LNCAP (cell line): ENCODE results near the gene ATP11B.

ENCODE experiments used
- TF ChIP-seq, protein P1 (sequence below): fragments of 450-650 bp; IDR thresholded peaks from 2 replicates; pipeline ENCODE4 v1.5.1; 2017; ENCODE audit warnings: mild to moderate bottlenecking

Gene ATP11B

DNA sequence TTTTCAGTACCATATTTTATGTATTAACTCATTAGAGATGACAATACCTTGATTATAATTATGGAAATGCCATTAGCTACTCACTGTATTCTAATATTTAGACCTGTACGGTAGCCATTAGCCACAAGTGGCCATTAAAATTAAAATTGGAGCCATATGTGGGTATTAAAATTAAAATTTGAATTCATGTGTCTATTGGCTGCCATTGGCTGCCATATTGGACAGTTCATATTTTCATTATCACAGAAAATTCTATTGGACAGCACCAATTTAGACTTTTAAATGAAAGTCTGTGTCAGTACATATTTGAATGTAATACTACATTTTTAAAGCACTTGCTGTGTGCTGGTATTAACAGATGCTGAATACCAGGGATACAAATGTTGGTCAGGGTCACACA, 3.0 kb downstream of the ATP11B start:
- TF ChIP-seq, protein P1, sequence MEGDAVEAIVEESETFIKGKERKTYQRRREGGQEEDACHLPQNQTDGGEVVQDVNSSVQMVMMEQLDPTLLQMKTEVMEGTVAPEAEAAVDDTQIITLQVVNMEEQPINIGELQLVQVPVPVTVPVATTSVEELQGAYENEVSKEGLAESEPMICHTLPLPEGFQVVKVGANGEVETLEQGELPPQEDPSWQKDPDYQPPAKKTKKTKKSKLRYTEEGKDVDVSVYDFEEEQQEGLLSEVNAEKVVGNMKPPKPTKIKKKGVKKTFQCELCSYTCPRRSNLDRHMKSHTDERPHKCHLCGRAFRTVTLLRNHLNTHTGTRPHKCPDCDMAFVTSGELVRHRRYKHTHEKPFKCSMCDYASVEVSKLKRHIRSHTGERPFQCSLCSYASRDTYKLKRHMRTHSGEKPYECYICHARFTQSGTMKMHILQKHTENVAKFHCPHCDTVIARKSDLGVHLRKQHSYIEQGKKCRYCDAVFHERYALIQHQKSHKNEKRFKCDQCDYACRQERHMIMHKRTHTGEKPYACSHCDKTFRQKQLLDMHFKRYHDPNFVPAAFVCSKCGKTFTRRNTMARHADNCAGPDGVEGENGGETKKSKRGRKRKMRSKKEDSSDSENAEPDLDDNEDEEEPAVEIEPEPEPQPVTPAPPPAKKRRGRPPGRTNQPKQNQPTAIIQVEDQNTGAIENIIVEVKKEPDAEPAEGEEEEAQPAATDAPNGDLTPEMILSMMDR: no peak

DNA sequence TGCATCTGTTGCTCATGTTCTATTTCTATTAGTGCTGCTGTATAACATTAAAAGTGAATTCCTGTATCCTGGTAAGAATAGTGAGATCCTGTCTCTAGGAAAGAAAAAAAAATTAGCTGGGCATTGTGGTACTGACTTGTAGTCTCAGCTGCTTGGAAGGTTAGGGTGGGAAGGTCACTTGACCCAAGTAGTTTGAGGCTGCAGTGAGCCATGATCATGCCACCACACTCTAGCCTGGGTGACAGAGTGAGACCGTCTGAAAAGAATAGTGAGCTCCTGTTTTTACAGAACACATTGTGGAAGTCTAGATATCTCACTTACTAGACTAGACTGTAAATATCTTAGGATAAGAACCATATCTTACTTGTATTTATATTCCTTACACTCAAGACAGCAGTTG, 4.6 kb downstream of the ATP11B start:
- TF ChIP-seq, protein P1: no peak

DNA sequence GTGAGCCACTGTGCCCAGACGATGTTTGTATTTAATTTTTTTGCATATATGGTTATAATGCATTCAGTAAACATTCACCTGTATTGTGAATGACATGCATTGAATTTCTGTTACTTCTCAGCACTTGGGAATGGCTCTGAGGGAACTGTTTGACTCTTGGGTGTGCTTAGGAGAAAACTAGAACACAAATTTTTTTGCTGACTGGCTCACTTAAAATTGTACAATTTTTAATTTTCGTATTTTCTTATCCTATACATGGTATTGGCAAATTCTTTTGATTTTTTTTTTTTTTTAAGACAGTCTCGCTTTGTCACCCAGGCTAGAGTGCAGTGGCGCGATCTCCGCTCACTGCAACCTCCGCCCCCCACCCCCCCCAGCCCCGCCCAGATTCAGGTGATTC, 7.2 kb downstream of the ATP11B start:
- TF ChIP-seq, protein P1: no peak

DNA sequence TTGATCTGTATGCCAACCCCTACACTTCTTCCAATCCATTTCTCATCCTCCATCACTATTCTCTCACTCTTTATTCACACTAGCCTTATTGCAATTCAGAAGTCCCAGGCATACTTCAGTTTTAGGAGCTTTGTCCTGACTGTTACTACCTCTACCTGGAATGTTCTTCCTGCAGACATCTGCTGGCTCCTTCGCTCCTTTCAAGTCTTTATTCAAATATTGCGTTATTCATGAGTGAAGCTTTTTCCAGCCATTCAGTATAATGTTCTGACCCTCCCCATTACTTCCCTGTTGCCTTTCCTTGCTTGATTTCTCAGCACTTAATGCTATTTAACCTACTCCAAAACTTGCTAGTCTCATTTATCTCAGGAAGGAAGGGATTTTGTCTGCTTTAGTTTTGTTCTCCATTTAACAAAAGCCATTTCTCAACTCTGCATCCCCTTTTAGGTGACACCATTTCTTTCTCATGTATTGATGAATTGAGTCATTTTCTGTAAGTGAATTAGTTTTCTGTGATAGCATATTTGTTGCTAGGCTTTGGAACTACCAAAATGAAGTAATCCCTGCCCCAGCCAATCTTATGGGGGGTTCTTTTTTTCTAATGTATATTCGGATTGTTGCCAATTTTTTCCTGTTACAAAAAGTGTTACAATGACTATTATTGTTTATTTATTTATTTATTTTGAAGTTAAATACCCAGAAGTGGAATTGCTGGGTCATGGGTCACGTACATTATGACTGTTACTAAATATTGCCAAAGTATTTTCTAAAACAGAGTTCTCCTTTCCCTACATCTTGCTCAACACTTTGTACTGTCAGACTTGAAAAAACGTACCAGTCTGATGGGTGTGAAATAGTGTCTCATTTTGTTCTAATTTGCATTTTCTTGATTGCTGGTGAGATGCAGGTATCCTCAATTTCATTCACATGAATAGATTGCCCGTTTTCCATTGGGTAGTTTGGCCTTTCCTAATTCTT, 9.4 kb downstream of the ATP11B start:
- TF ChIP-seq, protein P1: no peak

DNA sequence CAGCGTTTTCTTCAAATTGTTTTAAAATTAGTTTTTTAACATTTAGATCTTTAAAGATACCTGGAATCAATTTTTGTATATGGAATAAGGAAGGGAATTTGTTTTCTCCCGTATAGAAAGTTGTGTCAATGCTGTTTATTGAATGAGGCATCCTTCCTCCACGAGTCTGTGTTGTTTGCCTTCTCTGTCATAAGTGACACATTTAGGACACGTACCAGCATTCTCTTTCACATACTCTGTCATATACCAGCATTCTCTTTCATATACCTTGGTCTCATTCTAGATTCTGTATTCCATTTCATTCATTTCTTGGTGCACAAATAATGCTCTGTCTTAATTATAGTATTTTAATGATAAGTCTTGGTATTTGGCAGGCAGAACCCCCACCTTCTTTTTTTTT, 10.3 kb downstream of the ATP11B start:
- TF ChIP-seq, protein P1: no peak

DNA sequence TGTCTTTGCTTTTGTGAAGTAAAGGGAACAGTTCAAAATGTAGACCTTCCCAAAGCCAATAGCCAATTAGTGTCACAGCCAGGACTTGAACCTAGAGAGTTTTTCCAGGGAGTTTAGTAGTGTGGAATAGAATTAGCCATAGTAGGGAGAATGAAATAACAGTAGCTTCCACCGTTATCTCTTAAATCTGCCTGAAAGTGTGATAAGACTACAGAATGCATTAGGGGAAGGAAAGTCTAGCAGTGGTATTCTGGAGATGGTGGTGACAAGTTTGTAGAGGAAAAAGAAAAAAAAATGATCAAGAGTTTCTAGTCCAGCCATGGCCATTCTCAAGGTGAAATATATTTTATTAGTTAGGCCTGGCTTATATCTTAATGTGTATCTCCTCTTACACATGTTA, 13.8 kb downstream of the ATP11B start:
- TF ChIP-seq, protein P1: no peak

DNA sequence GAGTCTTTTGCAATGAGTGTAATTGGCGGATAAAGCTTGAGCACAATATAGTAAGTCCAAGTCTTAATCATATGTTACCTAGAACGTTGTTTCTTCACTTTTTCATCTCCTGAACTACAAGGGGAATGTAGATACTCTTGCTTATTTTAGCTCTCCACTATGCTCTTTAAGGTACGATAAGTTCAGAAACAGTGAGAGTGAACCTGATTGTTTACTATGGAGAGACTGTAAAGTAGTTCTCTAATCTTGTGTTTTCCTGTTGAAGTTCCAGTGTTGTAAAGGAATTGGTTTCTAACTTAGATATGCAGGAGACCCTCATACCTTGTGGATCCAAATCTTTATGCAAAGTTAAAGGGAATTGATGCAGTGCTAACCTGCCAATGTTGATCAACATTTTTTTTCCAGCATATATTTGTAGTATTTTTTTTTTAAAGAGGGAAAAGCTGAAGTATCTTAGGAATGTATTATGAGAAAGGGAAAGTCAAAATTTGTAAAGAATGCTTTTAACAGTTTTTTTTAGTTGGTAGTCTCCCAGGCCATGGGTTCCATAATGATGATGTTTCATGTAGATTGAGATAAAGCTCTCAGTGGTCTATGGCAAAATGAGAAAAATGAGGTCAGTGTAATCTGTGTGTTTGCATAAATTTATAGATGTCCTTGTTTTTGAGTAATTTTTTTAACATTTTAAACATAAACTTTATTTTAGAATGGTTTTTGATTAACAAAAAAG, 14.9 kb downstream of the ATP11B start:
- TF ChIP-seq, protein P1: no peak
